Kasumi-1 (cell line): Measurements from ENCODE around the gene ENPP6.

ENCODE experiments used
- DNase-seq, 2 experiments: peaks; one replicate each; lab custom pipeline; 2025; lab: John Stamatoyannopoulos, UW

ENPP6 gene

DNA sequence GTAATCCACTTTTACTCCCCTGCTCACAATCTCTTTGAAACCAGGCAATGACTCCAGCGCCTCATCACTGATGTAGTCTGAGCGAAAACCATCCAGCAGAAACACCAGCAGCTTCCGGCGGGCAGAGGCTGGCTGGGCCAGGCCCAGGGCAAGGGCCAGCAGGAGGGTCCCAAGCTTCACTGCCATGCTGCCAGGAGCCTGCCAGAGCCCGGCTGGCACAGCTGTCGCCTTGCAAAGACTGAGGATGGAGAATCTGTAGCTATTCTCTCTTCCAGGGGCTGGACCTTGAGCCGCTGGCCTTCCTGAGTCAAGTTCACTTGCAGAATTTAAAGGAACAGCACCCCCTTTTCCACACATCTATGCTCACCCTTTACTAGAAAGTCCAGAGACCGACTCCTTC, at the start of gene ENPP6:
Gene ENPP6, minus strand, starts transcription at position 240 of the 400 bp plus-strand sequence. Its CDS starts 54 bp downstream, at position 186.
- no peak for DNase-seq

DNA sequence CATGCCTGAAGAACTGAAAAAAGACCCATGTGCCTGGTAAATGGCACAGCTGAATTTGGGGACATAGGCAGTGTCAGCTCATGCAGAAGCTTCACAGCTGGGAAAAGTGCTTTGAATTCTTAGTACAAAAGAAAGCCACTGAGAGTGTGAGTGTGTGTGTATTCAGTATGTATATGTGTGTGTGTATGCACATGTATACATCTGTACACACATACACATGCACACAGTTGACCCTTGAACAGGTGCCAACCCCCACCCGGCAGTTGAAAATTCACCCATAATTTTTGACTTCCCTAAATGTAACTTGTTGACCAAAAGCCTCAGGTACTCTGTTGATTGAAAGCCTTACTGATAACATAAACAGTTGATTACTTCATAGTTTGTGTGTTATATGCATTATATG, 49.5 kb upstream of the ENPP6 start:
- no peak for DNase-seq

DNA sequence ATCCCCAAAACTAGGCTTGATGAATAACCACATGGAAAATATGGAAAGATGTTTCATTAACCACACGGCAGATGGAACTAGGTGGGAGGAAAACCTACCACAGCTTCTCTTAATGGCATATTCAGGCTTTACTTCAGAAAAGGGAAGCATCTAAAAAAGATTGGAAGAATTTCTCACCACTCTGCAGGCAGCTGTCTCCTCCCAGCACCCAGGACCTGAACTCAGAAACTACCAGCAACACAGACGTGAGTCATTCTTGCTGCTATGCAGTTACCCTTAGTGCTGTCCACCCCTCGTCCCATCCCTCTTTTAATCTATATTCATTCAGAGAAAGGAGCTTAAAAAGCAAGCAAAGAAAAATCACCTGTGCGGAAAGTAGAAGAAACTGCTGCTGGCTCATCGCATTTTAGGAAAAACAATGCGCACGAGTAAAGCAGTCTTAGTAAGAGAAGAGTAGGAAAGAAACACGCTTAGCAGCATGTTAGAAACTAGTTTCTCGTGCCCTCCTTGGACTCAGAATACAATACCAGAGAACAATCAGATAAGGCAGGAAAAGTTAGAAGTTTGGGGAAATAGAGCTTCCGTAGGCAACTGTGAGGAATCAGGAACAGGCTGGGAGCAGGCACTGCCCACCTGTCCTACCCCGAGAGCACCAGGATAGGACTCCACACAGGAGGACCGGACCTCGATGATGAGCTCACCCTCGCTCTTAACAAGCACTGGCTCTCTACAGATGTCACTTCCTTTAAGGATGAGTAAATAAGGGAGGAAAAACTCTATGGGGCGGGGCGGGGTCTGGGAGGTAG, 48.1 kb upstream of the ENPP6 start:
- DNase-seq: peak; percentile 85 to 87

DNA sequence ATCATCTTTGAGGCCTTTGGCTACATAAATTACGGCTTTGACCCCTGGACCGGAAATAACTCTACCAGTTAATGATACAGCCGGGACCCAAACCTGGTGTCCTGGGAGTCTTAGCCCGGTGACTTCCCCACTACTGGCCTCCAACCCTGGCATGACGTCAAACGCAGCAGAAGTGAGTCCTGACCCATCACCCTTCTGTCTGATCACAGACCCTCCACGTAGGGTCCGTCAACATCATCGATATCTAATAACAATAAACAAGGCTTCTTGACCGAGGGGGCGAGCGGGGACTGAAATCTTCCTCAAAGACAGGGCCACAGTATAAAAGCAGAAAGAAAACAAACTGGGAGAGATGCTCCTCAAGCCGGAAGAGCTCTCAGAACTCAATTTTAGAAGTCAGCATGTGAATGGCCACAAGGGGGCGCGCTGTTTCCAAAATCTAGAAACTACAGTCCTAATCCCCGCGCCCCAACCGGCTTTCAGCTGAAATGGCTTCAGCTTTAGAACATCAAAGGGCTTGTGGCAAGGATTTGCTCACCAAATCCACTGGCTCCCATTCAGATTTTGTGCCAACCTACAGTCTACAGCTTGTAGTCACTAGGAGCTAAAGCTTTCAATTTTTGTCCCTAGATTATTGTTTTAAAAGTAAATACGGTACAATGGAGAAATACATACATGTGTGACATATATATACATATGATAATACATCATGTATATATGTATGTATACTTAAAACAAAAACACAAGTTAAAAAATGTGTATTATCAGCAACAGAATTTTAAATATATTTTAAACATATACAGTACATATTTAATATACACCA, 46.4 kb upstream of the ENPP6 start:
- peak; percentile 92 to 97 for DNase-seq

DNA sequence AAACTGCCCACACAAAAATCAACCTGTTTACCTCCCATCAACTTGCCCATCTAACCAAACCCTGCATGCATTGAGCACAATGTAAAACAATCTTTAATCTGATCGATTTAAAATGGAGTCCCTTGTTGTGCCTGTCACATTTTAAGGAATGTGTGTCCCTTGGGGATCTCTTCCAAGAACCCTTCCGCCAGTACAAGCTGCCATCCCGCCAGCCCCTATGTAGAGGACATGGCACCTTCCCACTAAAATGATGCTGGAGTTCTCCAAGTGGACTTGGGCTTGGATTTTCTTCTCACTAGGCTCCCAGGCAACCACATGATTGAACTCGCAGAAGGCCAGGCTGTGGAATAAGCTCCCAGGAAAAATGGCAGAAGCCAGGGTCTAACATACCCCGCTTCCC, 45.8 kb upstream of the ENPP6 start:
- no peak for DNase-seq

DNA sequence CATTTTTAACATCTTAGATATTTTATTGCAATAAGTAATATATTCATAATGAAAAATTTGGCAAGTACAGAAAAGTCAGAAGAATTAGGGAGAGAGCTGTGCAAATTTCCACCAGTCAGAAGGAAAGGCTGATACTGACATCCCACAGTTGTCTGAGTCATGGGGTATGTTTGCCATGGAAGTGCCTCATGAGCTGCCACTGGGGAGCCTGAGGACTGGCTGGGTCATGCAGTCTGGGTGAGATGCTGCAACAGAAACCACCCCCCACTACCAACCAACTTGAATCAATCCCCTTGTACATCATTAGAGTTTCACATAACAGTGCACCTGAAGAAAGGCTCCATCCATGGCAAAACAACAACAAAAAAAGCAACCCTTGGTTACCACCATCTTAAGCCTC, 45.2 kb upstream of the ENPP6 start:
- peak in 1 of 2 experiments; percentile 10 for DNase-seq

DNA sequence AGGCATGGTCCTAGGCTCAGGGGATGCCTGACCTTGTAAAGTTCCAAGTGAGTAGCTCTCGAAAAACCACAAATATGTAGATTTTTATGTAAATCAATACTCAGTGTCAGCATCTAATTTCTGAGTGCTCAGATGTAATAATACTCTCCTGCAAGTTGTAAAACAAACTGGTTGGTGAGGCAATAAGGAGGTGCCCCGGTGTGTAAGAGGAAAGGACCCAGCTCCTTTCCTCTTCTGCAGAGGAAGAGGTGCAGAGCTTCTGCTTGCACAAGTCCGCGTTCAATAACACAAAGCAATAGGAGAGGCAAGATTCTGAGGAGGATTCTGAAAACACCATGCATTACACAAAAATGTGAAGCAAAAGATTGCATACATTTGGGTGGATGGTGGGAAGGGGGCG, 43.6 kb upstream of the ENPP6 start:
- peak; percentile 22 to 24 for DNase-seq

DNA sequence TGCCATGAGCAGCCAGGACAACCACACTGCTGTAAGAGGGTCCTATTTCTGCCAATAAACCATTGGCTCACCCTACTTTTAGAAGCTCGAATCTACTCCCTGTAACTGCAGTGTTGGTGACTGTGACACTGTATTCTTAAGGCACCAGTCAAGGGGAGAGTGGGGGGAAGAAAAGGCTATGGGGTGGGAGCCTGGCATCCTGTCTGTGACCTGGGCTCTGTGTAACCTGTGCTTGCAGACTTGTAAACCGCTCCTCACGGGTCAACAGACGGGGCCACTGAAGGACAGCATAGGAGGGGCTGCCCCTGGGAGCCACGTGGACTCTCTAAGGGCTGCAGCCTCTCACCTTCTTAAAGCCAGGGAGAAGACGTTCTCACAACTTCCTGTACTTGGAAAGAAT, 42.2 kb upstream of the ENPP6 start:
- no peak for DNase-seq

DNA sequence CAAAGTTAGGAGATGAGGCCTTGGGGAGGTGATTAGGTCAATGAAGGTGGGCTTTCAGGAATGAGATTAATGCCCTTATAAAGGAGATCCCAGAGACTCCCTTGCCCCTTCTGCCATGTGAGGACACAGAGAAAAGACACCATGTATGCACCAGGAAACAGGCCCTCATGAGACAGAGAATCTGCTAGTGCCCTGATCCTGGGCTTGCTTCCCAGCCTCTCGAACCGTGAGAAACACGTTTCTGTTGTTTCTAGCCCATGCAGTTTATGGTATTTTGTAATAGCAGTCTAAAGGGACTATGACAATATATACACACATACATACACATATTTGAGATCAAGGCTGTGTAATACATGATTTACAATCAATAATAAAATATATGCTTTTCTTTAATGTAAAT, 41.4 kb upstream of the ENPP6 start:
- DNase-seq: no peak

DNA sequence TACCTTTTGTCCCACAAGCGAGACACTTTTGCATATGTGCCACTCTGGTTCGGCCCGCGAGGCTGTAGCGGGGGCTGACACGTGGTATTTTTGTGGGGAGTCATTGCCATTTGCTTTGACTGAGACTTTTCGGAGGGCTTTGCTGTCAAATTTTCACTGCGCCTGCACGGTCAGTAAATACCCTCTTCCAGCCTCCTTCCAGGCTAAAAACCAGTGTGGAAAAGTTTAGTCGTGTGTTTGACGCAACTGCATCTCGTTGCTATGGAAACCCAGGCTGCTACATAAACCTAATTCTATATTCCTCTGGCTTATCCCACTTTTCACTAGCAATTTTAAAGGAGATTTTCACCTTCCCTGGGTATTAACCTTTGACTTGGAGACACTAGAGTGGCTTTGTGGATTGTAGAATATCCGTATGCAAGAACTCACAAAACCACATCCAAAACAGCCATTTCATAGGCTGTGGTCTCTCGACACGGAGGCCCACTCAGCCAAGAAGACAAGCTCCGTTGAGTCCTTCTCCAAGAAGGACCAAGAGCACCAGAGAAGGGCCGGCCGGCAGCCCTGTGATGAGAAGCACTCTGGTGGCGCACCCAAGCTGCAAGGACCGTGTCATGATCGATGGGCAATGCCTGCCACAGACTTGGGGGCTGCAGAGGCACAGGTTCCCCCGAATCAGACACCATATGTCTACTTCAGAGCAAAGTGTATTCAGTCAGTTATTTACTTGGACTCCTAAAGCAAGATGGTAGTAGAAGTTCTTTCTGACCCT, 38.4 kb upstream of the ENPP6 start:
- no peak for DNase-seq

DNA sequence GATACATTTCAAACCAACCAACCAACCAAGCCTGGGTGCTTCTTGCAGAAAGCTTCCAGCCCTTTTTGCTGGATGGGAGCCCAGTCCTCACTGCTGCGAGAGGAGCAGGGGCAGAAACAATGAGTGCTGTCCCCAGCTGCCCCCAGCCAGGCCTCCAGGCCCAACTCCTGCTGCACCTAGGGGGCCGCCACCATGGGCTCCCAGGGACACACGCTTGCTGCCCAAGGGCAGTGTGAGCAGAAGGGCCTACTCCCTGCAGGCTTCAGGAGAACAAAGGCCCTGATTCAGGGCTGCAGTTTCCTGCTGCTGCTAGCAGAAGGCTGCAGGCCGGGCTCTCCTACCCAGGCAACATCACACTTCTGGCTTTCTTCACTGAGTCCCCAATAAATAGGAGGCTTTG, 37.7 kb upstream of the ENPP6 start:
- DNase-seq: no peak

DNA sequence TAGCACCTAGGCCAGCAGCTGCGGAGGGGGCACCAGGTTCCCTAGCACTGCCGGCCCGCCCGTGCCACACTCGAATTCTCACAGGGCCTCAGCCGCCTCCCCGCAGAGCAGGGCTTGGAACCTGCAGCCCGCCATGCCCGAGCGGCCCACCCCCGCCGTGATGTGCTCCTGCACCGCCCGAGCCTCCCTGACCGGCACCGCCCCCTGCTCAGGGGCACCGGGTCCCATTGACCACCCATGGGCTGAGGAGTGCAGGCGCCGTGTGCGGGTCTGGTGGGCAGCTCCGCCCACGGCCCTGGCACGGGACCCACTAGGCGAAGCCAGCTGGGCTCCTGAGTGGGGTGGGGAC, 35.4 kb upstream of the ENPP6 start:
- DNase-seq: no peak

DNA sequence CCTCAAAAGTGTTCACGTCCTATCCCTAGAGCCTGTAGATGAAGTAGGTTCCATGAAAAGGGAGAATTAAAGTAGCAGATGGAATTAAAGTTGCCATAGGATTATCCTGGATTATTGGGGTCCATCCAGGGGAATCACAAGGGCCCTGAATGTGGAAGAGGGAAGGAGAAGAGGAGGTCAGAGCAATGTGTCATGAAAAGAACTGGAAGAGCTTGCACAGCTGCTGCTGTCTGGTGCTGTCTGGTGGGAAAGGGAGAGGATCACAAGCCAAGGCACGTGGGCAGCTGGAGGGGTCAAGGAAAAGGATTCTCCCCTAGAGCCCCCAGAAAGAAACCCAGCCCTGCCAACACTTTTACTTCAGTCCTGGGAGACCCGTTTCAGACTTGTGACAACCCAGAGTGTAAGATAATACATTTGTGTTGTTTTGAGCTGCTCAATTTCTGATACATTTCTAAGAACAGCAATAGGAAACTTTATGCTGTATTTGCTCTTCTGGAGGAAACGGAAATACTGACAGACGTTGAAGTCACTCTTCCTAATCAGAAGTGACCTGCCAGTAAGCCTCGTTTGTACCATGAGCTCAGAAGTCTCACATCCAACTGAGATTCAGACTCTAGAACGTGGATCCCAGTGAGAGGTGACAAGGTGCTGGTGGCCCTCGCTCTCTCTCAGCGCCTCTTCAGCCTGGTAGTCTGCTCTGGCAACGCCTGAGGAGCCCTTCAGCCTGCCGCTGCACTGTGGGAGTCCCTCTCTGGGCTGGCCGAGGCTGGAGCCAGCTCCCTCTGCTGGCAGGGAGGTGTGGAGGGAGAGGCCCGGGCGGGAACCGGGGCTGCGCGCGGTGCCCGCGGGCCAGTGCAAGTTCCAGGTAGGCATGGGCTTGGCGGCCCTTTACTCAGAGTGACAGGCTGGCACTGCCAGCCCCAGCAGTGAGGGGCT, 34.7 kb upstream of the ENPP6 start:
- DNase-seq: no peak

DNA sequence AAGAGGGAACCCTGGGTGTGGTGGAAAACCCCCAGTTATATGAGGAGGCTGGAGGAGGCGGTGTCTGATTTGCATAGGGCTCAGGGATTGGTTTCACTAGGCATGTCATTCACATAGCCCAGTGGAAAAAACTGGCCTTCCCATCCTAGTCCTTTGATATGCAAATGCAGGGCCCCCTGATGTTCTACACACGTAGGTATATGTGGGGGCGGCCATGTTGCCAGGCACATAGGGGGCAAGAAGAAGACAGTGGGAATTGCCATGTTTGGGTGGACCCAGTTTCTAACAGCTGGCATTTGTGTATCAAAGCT, 34.0 kb upstream of the ENPP6 start:
- no peak for DNase-seq

DNA sequence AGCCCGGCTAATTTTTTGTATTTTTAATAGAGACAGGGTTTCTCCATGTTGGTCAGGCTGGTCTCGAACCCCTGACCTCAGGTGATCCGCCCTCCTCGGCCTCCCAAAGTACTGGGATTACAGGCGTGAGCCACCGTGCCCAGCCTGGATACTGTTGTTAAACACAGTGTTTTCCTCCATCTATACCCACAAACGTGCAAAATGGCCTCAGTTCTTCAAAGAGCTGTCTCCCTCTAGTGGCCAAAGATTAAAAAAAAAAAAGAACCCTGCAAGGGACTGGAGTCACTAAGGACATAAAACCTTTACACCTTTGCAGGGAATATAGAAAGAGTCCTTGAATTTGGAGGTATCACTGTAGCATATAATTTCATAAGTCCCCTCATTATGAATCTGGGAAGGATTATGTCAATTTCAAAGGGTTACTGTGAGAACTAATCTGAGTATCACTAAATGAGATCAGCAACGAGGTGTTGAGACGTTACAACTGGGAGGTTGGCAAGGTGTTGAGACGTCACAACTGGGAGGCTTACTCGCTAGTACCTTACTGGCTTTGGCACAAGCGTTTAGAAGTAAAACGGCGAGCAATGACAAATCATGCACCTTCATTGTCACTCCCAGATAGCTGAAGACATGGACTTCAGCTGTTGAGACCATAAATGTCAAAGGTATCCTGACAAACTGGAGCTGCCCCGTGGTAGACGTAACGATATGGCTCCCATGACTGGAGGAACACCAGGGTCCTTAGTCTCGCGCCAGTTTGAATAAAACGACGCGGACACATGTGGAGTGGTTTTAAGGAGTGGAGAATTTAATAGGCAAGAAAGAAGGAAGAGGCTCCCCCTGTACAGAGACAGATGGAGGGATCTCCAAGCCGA, 33.4 kb upstream of the ENPP6 start:
- DNase-seq: peak; percentile 68 to 89

DNA sequence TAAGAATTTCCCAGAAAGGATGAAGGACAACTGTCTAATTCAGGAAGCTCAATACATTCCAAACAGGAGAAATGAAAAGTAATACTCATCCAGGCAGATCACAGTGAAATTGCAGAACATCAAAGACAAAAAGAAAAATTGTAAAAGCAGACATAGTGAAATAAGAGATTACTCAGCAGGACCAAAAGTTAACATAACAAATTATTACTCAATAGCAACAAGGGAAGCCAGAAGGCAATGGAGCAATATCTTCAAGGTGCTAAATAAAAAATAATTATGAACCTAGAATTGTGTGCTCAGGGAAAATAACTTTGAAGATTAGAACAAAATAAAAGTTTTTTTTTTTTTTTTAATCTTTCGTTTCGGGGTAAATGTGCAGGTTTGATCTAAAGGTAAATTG, 30.5 kb upstream of the ENPP6 start:
- no peak for DNase-seq

DNA sequence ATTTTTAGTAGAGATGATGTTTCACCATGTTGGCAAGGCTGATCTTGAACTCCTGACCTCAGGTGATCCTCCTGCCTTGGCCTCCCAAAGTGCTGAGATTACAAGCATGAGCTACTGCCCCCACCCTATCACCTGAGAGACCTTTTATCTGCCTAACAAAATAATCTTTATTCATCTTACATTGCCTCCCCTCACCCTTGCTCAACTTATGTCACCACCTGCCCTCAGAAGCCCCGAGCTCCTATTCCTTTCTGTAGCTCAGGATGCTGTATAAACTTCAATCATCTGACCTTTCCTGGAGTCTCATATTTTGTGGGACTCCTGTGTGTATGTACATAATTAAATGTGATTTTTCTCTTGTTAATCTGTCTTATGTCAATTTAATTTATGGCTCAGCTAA, 29.7 kb upstream of the ENPP6 start:
- no peak for DNase-seq

DNA sequence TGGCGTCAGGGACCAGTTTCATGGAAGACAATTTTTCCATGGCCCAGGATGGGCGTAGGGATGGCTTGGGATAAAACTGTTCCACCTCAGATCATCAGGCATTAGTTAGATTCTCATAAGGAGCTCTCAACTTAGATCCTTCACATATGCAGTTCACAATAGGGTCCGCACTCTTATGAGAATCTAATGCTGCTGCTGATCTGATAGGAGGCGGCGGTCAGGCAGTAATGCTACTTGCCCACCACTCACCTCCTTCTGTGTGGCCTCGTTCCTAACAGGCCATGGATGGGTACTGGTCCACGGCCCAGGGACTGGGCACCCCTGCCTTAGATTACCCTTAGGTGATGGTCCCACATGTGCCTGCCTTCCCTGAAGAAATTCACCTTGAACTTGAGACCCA, 28.8 kb upstream of the ENPP6 start:
- DNase-seq: no peak

DNA sequence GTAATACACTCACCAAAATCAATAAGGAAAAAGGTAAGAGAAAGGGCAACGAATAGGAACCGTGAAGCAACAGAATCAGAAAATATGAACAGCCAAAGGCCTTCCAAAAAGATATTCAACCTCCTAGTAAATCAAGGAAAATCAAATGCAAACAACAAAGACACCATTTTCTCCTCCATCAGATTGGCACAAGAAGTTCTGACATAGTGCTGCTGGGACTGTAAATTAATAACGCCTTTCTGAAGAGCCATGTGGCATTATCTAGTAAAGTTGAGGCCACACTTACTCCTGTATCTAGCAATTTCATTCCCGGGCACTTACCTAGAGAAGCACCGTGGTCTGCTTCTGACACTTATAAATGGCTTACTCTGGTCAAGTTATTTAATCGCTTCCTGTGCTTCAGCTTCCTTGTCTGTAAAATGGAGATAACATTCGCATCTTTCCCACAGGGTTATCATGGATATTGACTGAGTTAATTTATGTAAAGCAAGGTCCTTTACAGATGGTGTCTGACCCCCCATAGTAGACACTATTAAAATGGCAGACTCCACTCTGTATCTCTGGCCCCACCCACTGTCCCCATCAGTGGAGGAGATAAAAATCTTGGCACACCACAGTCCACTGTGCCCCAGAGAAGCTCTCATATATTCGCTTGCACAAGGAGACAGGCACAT, 20.5 kb upstream of the ENPP6 start:
- DNase-seq: no peak

DNA sequence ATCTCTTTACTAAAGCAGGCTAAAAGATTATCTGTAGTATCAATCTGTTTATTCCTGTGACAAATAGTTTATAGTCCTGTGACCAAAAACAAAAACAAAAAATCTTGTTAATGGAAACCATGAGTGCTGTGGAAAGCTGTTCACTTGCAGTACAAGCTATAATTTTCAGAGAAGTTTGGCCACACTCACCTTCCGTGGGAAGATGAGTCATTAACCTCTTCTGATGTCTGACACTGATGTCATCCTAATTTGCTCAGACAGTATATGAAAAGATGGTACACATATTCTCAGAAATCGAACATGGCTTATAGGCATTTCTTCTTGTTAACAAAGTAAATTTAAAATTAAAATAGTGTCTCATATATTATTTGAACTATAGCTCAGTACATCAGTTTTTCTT, 19.9 kb upstream of the ENPP6 start:
- no peak for DNase-seq
